Fibroblast of peridontal ligament (primary cell): ENCODE results near the gene TNFAIP3.
"Not testable (repeated sequence)": the region's sequence is repeated elsewhere in the genome, so short reads cannot be mapped to it uniquely, and the experiment has no call there.

Experiments
- DNase-seq: peaks from one replicate; pipeline ENCODE4 v3.0.0-alpha.2; 2010; ENCODE audit errors: extremely low read depth

The TNFAIP3 gene

GRCh38 chr6:137878029-137878428, 11.0 kb downstream of the TNFAIP3 start:
- peak; percentile 57 for DNase-seq

- no peak for DNase-seq
Measured at GRCh38 chr6:137878486-137879285, 11.6 kb downstream of the TNFAIP3 start.

DNA sequence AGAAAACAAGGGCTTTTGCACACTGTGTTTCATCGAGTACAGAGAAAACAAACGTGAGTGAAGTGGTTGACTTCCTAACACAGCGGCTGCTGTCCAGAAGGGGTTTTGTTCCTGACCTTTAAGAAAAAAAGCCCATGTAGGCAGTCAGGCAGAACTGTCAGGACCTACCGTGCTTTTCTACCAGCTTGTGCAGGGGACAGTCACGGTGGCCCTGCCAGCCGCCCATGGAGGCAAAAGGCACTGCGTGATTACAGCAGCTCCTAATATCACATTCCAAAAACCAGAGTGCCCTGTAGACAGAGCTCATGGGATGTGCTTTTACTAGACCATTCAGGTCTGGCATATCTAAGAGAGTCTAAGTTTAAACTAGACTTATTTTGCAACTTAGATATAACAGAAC, 12.2 kb downstream of the TNFAIP3 start:
- no peak for DNase-seq

GRCh38 chr6:137879885-137880745, 13.1 kb downstream of the TNFAIP3 start:
- DNase-seq: no peak

DNA sequence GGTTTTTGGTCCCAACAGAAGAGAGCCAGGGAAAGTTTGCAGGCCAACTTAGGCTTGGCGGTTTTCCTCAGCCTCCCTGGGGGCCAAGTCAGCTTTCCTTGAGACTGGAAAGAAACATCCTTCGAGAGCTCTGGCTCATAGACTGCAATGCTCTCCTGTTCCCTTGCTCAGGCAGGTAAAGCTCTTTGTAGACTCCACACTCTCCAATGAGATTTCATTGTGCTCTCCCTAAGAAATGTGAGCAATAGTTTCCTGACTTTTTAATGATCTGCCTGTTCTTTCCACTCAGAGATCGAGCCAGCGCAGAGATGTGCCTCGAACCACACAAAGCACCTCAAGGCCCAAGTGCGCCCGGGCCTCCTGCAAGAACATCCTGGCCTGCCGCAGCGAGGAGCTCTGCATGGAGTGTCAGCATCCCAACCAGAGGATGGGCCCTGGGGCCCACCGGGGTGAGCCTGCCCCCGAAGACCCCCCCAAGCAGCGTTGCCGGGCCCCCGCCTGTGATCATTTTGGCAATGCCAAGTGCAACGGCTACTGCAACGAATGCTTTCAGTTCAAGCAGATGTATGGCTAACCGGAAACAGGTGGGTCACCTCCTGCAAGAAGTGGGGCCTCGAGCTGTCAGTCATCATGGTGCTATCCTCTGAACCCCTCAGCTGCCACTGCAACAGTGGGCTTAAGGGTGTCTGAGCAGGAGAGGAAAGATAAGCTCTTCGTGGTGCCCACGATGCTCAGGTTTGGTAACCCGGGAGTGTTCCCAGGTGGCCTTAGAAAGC, 13.9 kb downstream of the TNFAIP3 start:
- peak; percentile 40 for DNase-seq

DNA sequence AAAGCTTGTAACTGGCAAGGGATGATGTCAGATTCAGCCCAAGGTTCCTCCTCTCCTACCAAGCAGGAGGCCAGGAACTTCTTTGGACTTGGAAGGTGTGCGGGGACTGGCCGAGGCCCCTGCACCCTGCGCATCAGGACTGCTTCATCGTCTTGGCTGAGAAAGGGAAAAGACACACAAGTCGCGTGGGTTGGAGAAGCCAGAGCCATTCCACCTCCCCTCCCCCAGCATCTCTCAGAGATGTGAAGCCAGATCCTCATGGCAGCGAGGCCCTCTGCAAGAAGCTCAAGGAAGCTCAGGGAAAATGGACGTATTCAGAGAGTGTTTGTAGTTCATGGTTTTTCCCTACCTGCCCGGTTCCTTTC, 14.4 kb downstream of the TNFAIP3 start:
- no peak for DNase-seq

DNA sequence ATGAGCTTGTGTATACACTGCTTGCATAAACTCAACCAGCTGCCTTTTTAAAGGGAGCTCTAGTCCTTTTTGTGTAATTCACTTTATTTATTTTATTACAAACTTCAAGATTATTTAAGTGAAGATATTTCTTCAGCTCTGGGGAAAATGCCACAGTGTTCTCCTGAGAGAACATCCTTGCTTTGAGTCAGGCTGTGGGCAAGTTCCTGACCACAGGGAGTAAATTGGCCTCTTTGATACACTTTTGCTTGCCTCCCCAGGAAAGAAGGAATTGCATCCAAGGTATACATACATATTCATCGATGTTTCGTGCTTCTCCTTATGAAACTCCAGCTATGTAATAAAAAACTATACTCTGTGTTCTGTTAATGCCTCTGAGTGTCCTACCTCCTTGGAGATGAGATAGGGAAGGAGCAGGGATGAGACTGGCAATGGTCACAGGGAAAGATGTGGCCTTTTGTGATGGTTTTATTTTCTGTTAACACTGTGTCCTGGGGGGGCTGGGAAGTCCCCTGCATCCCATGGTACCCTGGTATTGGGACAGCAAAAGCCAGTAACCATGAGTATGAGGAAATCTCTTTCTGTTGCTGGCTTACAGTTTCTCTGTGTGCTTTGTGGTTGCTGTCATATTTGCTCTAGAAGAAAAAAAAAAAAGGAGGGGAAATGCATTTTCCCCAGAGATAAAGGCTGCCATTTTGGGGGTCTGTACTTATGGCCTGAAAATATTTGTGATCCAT, 15.3 kb downstream of the TNFAIP3 start:
- DNase-seq: peak; percentile 89

- DNase-seq: no peak
Measured at GRCh38 chr6:137883400-137884148, 16.5 kb downstream of the TNFAIP3 start.

- no peak for DNase-seq
Measured at GRCh38 chr6:137884149-137884909, 17.3 kb downstream of the TNFAIP3 start.

DNA sequence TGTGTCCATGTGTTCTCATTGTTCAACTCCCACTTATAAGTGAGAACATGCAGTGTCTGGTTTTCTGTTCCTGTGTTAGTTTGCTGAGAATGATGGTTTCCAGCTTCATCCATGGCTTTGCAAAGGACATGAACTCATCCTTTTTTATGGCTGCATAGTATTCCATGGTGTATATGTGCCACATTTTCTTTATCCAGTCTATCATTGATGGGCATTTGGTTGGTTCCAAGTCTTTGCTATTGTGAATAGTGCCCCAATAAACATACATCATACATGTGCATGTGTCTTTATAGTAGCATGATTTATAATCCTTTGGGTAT, 17.8 kb downstream of the TNFAIP3 start:
- not testable (repeated sequence) for DNase-seq

GRCh38 chr6:137886226-137886625, 19.2 kb downstream of the TNFAIP3 start:
- DNase-seq: not testable (repeated sequence)

GRCh38 chr6:137890983-137891537, 24.0 kb downstream of the TNFAIP3 start:
- no peak for DNase-seq

GRCh38 chr6:137892271-137892708, 25.2 kb downstream of the TNFAIP3 start:
- DNase-seq: peak; percentile 92

GRCh38 chr6:137893181-137893580, 26.1 kb downstream of the TNFAIP3 start:
- DNase-seq: no peak

DNA sequence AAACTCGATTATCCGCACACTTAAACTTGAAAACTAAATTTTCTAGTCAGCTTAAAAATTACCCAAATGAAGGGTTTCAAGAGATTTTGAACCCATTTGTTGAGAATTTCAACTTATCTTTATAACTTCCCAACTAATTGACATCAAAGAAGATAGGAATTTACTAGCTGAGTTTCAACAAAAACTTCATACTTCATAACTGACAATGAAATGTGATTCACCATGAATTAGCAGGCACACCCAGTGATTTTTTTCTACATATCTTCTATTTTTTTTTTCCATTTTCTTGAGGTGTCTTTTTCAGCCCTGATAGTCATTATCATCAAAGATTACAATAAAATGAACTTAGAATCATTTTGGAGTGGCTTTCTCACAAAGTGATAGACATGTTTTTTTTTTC, 26.7 kb downstream of the TNFAIP3 start:
- DNase-seq: peak; percentile 34

DNA sequence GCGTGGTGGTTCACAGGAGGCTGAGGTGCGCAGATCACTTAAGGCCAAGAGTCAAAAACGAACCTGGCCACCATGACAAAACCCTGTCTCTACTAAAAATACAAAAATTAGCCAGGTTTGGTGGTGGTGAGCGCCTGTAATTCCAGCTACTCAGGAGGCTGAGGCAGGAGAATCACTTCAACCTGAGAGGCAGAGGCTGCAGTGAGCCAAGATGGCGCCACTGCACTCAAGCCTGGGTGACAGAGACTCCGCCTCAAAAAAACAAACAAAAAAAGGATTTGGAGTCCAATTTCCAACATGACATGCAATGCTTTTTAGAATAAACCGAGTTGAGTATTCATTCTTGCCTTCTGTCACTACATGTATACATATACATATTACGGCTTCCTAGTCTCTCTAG, 27.3 kb downstream of the TNFAIP3 start:
- not testable (repeated sequence) for DNase-seq

DNA sequence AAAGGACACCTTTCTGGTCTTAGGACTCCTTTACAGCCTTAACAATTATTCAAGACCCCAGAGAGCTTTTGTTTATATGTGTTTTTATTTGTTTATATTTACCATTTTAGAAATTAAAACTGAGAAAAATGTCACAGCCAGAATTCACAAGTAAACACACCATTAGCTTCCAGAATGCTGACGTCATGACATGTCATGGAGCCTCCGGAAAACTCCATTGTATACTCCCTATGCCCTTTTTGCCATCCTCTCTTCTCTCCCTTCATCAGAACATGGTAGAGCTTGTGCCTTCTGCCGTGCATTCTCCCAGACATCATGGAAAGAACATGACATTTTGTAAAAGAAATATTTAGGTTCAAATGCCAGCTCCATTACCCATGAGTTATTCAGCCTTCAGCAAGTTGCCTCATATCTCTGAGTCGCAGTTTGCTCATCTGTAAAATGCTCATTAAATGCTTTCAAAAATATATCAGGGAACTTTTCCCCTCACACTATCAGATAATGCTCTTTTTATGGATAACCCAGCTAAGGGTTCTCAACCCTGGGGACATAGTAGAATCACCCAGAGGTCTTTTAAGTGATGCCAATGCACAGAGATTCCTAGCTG, 27.8 kb downstream of the TNFAIP3 start:
- DNase-seq: peak; percentile 61

GRCh38 chr6:137896647-137897046, 29.6 kb downstream of the TNFAIP3 start:
- no peak for DNase-seq

DNA sequence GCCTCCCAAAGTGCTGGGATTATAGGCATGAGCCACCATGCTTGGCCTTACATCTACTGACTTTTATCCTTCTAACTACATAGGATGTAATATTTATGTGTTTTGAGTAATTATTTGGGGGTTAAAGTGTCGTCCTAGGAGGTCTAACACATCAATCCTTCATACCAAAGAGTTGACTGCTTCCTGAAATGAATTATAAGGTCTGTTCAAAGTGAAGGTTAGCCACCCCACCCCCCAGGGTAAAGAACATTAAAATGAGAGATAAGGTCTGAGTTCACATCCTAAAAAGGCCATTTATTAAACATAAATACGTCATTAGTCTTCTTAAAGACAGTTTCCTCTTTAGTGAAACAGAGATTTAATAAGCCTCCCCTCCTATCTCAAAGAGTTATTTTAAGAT, 33.8 kb downstream of the TNFAIP3 start:
- no peak for DNase-seq
